Lower leg skin (tissue), 3 donors: ENCODE measurements around the gene R3HDM2.

Source experiments
- POLR2A ChIP-seq, 2 donors: fragments of 450-650 bp; IDR thresholded peaks; one replicate each; pipeline ENCODE4 v1.6.1; 2016 to 2017; ENCODE audit warnings: antibody characterized with exemption in 2 of 2, mild to moderate bottlenecking in 1 of 2, moderate library complexity in 1 of 2
- TF ChIP-seq, protein P1 (sequence below), 3 donors: fragments of 450-650 bp; IDR thresholded peaks; one replicate each; pipeline ENCODE4 v1.5.1; 2016; ENCODE audit warnings: antibody characterized with exemption in 3 of 3, mild to moderate bottlenecking in 3 of 3, moderate library complexity in 2 of 3

GRCh38 chr12:57465030-57465746 lies 34.3 kb upstream of the R3HDM2 start:
- TF ChIP-seq POLR2A (IDR thresholded peaks at IDR 0.05), result no peak
- TF ChIP-seq, protein P1, sequence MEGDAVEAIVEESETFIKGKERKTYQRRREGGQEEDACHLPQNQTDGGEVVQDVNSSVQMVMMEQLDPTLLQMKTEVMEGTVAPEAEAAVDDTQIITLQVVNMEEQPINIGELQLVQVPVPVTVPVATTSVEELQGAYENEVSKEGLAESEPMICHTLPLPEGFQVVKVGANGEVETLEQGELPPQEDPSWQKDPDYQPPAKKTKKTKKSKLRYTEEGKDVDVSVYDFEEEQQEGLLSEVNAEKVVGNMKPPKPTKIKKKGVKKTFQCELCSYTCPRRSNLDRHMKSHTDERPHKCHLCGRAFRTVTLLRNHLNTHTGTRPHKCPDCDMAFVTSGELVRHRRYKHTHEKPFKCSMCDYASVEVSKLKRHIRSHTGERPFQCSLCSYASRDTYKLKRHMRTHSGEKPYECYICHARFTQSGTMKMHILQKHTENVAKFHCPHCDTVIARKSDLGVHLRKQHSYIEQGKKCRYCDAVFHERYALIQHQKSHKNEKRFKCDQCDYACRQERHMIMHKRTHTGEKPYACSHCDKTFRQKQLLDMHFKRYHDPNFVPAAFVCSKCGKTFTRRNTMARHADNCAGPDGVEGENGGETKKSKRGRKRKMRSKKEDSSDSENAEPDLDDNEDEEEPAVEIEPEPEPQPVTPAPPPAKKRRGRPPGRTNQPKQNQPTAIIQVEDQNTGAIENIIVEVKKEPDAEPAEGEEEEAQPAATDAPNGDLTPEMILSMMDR (IDR thresholded peaks at IDR 0.05), result no peak
